DLD1 (cell line): ENCODE measurements around the gene TASL.
"Not testable (repeated sequence)": the region's sequence is repeated elsewhere in the genome, so short reads cannot be mapped to it uniquely, and the experiment has no call there.

Experiments
- in situ Hi-C: cut with HindIII; loops from 2 replicates; pipeline ENCODE4 v1.10.0; 2017; ENCODE audit warnings: low sequenced_read_pairs

TASL gene

GRCh38 chrX:30580641-30581040, 3.1 kb upstream of the TASL start:
- in situ Hi-C loops = no loop called here

- in situ Hi-C loops = no loop called here
Measured at GRCh38 chrX:30576881-30577280, 685 bp downstream of the TASL start.

DNA sequence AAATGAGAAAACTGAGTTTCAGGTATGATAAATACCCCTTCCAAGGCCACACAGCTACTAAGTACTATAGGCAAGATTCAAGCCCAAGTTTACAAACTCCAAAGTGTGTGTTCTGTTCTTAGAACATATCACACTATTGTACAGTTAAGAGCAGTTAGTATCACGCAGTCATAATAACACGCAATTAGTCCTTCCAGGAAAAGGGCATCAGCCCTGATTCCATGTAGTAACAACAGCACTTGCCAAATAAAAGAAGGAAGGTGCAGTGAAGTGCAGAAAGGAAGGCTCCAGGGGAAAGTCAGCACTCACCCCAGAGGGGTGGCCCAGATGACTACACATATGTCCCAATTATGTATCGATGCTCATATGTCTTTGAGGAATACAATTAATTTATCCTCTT, 4.4 kb downstream of the TASL start:
- in situ Hi-C loops = no loop called here

- in situ Hi-C loops = no loop called here
Measured at GRCh38 chrX:30572678-30573077, 4.9 kb downstream of the TASL start.

DNA sequence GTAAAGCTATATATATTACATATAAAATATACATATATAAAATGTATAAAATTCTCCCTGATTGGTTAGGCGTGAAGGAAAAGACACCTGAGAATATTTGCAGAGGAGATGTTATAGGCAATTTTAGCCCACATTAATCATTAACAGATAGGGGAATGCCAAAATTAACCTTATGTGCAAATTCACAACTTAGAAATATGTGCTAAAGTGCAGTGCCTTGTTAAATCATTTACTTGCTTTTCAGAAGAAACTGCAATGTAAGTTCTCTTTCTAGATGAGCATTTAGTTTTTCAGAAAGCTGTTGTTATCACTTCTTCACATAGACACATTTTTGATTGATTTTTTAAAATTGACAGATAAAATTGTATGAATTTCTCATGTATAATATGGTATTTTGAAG, 5.6 kb downstream of the TASL start:
- in situ Hi-C loops = no loop called here

DNA sequence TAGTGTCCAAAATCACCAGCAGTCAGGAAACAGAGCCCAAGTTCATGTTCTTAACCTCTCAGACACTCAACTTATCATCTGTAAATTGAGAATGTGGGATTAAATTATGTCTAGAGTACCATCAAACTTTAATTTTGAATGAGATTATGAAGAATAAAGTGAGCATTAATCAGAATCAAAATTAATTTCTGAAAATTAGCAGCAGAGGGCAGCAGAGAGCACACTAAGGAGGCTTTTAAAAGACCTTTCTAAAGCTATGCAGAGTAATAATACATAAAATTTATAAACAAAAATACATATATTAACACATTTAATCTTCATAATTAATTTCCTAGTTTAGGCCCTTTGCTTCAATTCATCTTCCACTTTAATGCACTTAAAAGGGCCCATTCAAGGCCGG, 7.1 kb downstream of the TASL start:
- in situ Hi-C loops = no loop called here

GRCh38 chrX:30568136-30568535, 9.4 kb downstream of the TASL start:
- in situ Hi-C loops = no loop called here

GRCh38 chrX:30563070-30563469, 14.5 kb downstream of the TASL start:
- in situ Hi-C loops = not testable (repeated sequence)

DNA sequence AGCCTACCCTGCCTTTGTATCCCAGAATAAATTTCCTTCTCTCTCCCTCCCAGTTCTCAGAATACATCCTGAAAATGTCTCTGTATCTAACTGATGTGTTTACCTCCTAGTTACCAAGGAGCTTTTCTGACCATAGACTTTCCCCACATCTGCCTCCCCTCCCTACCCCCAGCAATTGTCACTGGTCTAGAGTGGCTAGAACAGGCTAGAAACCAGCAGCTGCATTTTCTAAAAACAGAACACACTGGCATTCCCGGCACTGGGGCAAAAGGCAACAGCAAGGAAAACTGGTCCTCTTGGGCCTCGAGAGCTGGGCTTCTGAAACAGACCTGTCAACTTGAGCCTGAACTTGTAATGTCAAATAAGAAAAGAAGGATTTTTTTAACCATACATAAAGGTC, 16.4 kb downstream of the TASL start:
- in situ Hi-C loops = no loop called here

- in situ Hi-C loops = no loop called here
Measured at GRCh38 chrX:30538271-30538670, 39.3 kb downstream of the TASL start.

GRCh38 chrX:30533835-30534234, 43.7 kb downstream of the TASL start:
- in situ Hi-C loops = no loop called here

GRCh38 chrX:30533266-30533665, 44.3 kb downstream of the TASL start:
- in situ Hi-C loops = no loop called here

- in situ Hi-C loops = no loop called here
Measured at GRCh38 chrX:30530606-30531005, 47.0 kb downstream of the TASL start.

- in situ Hi-C loops = no loop called here
Measured at GRCh38 chrX:30525732-30526131, 51.8 kb downstream of the TASL start.

DNA sequence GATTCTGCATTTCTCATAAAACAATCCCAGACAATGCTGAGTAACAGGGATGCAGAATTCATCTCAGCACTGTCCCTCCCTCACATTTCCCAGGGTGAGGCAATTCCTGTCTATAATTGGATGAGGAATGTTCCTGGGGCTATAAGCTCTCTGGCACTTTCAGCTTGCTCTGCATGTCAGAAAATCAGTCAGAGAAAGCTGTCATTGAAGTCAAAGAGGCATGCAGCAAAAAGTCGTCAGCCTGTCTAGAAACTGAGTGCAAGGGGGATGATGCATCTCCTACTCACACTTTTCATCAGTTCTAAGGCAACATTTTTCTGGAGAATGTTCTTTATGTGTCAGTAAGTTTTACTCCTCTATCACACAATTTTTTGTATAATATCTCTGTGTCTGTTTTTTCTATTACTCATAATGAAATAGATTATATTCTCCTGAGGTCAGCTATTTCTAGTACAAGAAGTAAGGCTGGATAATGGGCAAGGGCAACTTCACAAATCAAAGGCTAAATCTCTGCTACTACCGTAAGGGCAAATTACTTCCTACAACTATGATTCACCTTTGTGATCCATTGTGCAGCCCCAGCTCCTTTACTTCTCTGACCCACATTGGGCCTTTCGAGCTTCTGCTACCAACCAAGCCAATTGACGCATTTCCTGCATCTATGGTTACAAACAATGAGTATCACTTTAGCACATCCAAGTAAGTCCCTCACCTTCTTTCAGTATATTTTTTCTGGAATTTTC, 56.0 kb downstream of the TASL start:
- in situ Hi-C loops = no loop called here

GRCh38 chrX:30513284-30513683, 64.3 kb downstream of the TASL start:
- in situ Hi-C loops = no loop called here
